Epithelial cell of proximal tubule (primary cell): ENCODE results near the gene WDFY3. TPM values are rescaled to one million over a fixed set of nuclear protein-coding genes. Genes with fewer than 3 reads are reported as not detected.
"Not testable (repeated sequence)": the region's sequence is repeated elsewhere in the genome, so short reads cannot be mapped to it uniquely, and the experiment has no call there.

Experiments used
- DNase-seq: peaks from one replicate; pipeline ENCODE4 v3.0.0-alpha.2; 2011; ENCODE audit warnings: low read depth
- H3K4me3 ChIP-seq: 2 replicates; pipeline ENCODE4 v1.5.1; 2011; ENCODE audit warnings: low read depth, mild to moderate bottlenecking, low read length
- total RNA-seq: library from RNA; depleted of rRNA; stranded (reverse); fragments of >200 nt; gene quantifications from 2 replicates; pipeline ENCODE4 v1.2.3, GENCODE V29; 2015
- TF ChIP-seq, protein P1 (sequence below): conservative IDR thresholded peaks from 2 replicates; pipeline ENCODE4 v1.5.1; 2012; ENCODE audit warnings: low read depth, mild to moderate bottlenecking, low read length

The WDFY3 gene
- total RNA-seq, 1 donor from 2014 or later = 35.1 TPM

- DNase-seq = no peak
- H3K4me3 ChIP-seq = no peak overlapping the region
- TF ChIP-seq, protein P1, sequence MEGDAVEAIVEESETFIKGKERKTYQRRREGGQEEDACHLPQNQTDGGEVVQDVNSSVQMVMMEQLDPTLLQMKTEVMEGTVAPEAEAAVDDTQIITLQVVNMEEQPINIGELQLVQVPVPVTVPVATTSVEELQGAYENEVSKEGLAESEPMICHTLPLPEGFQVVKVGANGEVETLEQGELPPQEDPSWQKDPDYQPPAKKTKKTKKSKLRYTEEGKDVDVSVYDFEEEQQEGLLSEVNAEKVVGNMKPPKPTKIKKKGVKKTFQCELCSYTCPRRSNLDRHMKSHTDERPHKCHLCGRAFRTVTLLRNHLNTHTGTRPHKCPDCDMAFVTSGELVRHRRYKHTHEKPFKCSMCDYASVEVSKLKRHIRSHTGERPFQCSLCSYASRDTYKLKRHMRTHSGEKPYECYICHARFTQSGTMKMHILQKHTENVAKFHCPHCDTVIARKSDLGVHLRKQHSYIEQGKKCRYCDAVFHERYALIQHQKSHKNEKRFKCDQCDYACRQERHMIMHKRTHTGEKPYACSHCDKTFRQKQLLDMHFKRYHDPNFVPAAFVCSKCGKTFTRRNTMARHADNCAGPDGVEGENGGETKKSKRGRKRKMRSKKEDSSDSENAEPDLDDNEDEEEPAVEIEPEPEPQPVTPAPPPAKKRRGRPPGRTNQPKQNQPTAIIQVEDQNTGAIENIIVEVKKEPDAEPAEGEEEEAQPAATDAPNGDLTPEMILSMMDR = no peak
Observed at GRCh38 chr4:84808332-84808731, 158.2 kb downstream of the WDFY3 start.

- DNase-seq, H3K4me3 ChIP-seq: not testable (repeated sequence)
Observed at GRCh38 chr4:84806541-84806940, 159.9 kb downstream of the WDFY3 start.

- no peak overlapping the region for H3K4me3 ChIP-seq
- TF ChIP-seq, protein P1 = no peak
- no peak for DNase-seq
Observed at GRCh38 chr4:84804136-84804535, 162.4 kb downstream of the WDFY3 start.

DNA sequence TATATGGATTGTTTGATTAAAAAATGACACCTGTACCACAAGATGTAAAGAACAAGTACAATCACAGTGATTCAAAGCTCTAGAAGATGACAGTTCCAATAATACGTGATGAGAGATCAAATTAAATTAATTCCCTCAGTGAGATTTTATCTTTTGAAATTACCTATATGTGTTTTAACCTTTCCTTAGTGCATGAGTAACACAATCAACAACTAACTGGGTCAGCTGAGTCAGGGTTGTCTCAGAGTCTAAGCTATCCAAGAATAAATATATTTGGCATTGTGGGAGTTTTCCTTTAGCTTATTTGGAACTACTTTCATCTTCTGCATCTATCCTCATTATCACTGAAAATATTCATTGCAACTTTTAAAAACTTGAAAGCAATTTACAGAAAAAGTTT lies 162.8 kb downstream of the WDFY3 start:
- TF ChIP-seq, protein P1 = no peak
- H3K4me3 ChIP-seq = no peak overlapping the region
- DNase-seq = no peak

- no peak overlapping the region for H3K4me3 ChIP-seq
- DNase-seq = no peak
- TF ChIP-seq, protein P1 = no peak
Observed at GRCh38 chr4:84803116-84803515, 163.4 kb downstream of the WDFY3 start.

GRCh38 chr4:84800256-84800655 lies 166.2 kb downstream of the WDFY3 start:
- TF ChIP-seq, protein P1 = no peak
- H3K4me3 ChIP-seq = no peak overlapping the region
- DNase-seq = no peak

- no peak for DNase-seq
- no peak overlapping the region for H3K4me3 ChIP-seq
- TF ChIP-seq, protein P1 = no peak
Observed at GRCh38 chr4:84799318-84799717, 167.2 kb downstream of the WDFY3 start.

GRCh38 chr4:84796394-84796793 lies 170.1 kb downstream of the WDFY3 start:
- no peak overlapping the region for H3K4me3 ChIP-seq
- TF ChIP-seq, protein P1 = no peak
- DNase-seq = no peak
